Activated gamma-delta T cell treated with anti-CD3 and anti-CD28 coated beads, Interleukin-2, amount 50 U/mL, for 16 hours (primary cell): Measurements from ENCODE around the gene FDX1.

Experiments
- DNase-seq: peaks from one replicate; pipeline ENCODE4 v3.0.0-alpha.2; 2020; ENCODE audit warnings: low read depth

Gene FDX1

GRCh38 chr11:110468121-110468520, 38.4 kb downstream of the FDX1 start:
- no peak for DNase-seq

DNA sequence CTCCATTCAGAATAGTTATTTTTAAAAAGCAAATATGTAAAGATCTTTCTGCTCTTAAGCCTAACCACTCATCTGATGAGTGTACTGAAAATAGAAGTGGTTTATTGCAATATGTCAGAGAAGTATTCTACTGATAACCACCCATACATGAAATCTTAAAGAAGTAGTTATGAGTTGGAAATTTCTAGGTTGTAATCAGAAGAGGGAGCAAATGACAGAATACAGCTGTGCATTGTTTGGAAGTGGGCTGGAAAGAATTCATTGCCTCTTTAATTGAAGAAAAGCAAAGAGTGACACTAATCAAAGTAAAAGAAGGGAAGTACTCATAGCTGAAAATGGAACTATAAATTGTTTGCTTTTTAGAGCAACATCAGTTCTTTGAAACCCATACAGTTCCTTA, 39.4 kb downstream of the FDX1 start:
- no peak for DNase-seq

DNA sequence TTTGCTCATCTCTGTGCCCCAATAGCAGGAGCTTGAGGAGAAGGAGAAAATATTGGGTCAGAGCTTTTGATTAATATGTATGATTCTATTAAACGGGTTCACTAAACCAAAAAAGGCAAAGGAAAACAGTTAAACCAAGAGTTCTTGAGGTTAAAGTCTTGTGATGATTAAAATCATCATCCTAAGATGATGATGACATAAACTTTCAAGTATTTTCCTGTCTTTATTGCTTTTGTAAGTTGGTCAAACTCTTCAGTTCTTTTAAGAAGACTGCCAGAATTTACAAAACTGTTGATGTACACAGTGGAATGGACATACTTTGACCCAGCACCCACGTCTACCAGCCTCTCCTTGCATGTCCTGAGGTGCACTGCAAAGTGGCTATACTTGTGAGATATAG, 41.0 kb downstream of the FDX1 start:
- DNase-seq, result no peak

DNA sequence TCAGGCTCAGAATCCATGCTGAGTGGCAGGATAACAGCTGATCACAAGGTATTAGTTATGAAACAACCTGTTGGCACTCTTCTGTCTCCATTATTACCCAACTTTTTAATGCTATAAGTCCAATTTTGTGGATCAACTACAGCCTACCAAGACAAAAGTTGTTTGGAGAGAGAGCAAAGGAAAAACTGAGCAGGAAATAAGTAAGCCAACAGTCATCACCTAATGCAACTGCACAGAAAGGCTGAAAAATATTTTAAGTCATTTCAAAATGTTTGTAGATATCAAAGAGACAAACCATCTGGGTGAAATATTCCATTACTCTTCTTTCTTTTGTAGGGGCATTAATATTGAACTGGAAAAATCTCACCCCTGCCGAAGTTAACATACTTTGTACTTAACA, 41.6 kb downstream of the FDX1 start:
- DNase-seq, result no peak

GRCh38 chr11:110472858-110473257, 43.1 kb downstream of the FDX1 start:
- DNase-seq, result no peak

GRCh38 chr11:110473706-110474105, 44.0 kb downstream of the FDX1 start:
- DNase-seq, result no peak

DNA sequence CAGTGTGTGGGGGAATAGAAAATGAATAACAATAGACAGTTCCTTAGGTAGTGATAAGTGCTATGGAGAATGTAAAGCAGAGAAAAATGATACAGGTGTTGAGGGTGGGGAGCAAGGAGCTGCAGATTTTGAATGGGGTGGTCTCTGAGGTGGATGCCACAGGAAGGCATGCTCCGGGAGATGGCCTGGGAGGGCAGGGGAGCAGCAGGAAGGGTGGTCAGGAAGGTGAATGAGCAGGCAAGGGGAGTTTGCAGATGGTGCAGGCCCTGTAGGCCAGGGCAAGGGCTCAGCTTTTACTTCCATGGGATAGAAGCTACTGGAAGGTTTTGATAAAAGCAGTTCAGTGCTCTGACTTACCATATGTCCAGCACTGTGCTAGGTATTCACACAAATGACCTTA, 44.8 kb downstream of the FDX1 start:
- no peak for DNase-seq

DNA sequence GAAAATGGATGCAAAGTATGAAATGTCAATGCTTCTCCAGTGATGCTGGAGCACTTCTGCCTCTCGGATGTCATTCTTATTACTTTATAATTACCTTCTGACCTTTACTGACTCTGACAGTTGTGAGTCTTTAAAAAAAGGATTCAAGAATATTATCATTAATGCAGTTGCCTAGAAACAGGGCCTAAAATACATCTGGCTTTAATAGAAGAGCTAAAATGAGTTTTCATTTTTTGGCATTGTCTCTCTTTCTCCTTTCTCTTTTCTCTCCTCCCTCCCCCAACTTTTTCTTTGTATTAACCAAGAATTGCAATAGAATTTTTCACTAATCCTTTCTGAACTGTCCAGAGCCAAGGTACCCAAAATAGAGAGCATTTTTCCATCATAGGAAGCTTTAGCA, 45.9 kb downstream of the FDX1 start:
- DNase-seq, result no peak

DNA sequence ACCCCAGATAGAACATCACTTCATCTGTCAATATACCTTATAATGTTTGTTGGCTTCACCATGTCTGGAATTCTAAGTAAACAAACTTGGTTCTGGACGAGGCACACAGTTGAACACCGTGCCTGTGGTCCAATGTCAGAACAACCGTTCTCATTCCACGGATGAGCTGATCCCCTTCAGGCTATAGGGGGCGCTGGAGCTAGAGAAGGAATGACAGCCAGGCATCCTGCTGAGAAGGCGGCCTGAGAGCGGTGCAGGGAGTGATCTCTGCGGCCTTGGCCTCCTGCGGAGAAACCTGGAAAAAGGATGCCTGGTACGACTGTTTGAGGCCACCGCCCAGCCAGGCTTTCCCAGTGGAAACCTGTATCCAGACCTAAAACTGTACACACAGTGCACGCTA, 48.7 kb downstream of the FDX1 start:
- DNase-seq, result no peak

DNA sequence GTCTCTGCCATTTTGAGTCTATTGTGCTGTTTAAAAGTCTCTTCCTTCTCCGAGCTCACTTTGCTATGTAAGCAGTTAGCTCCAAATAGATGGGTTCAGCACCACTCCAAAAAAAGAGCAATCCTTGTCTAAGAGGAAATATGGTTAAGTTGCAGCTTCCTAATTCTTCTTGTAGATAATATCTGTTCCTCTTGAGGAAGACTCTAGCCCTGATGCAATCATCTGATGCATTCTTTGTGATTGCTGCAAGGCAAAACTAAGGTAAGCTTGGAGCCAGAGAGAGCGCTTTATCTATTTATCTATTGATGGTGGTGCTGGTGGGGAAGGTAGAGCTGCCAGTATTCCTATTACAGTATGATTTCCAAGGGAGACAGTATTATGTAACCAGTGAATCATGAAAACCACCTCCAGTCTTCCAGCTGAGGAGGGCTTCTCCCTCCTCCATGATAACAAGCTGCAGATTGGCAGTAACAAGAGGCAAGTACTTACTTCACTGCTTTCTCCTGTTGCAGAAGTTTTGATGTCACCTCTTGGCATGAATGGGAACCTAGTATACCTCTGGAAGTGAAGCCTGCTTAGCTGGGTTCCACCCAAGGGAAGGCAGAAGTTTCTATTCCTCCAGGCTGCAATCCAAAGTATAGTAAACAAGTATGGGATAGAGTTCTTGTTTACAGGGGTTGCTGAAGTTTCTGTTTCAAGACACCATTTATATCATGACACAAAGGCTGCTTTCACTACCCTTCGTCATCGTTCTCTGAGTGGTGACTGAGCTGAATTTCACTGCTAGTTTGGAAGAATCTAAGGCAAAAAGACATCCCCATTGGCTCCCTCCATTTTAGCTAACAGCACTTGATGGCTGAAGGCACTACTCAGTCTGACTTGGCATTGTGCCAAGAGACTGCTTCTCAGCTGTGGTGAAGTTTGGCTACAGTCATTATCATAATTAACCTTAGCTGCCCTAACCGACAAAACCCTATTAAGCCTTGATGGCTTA, 49.7 kb downstream of the FDX1 start:
- DNase-seq, result no peak

- DNase-seq, result no peak
Measured at GRCh38 chr11:110481523-110481922, 51.8 kb downstream of the FDX1 start.

DNA sequence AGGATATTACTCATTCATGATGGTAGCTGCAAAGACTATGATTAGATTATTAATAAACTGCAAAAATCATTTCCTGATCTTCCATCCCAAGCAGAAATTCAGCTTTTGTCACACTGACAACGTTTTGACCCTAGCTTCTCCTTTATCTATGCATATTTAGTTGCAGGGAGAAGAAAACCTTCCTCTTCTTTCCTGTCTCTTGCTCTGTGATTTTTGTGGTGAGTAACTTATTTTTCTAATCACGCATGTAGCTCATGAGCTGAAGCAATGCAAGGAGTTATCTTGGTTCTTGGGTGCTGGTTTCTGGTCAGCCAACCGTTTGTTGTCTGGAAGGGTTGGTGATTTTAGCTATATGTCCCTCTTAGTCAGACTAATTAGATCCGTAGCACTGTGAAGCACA, 56.4 kb downstream of the FDX1 start:
- DNase-seq, result no peak

DNA sequence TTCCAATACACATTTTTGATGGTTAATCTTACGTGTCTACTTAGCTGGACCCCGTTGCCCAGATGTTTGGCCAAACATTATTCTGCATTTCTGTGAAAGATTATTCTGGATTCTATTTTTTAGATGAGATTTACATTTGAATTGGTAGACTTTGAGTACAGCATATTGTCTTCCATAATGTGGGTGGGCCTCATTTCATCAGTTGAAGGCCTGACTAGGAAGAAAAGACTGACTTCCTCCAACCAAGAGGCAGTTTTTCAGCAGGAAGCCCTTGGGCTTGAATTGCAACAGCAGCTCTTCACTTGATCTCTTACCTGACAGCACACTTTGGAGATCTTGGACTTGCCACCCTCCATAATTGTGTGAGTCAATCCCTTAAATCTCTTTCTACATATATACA, 58.7 kb downstream of the FDX1 start:
- no peak for DNase-seq

- no peak for DNase-seq
Measured at GRCh38 chr11:110490886-110491285, 61.1 kb downstream of the FDX1 start.

DNA sequence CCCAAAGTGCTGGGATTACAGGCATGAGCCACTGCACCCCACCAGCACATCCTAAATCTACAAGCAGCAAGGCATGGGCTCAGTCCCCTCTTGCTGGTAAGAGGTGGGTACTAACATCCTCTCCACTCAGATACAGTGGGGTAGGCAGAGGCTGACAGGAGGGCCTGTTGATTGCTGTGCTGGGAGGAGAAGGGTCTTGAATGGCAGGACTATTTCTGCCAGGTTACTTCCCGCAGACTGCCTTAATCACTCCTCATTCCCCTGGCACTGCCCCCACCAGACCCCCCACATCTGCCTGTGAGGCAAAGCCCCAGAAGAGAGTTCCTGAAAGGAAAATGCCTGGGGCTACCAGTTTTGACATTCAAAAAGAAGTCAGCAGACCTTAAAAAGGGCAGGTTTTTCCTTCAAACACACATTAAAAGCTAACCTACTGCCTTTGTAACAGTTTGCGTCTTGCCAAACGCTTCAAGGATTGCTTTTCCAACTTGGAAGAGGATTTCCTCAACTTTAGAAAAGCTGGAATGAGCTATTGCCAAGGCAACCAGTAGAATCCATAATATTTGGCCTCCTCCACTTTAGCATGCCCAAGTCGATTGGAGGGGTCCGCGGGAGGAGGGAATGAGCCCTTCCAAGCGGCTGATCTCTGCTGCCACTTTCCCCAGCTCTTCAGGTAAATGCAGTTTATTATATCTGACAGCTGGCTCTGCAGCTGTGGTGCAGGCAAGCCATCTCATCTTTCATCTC, 62.0 kb downstream of the FDX1 start:
- DNase-seq, result no peak

DNA sequence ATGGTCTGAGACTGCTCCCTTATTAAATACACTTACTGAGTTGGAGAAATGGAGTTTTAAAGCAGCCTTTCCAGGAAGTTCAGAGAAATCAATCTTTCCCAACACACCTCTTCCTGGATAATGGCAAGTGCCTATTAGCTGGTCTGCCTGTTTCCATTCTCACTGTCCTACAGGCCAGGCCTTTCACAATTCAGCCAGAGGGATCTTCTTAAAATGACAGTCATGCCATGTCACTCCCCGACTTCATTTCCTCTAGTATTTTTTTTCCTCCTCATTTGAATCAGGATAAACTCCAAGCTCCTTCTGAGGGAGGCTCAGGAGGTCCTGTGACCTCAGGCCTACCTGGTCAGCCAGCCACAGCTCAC, 62.6 kb downstream of the FDX1 start:
- no peak for DNase-seq

- DNase-seq, result no peak
Measured at GRCh38 chr11:110493346-110493745, 63.6 kb downstream of the FDX1 start.

- DNase-seq, result no peak
Measured at GRCh38 chr11:110497231-110497978, 67.7 kb downstream of the FDX1 start.

GRCh38 chr11:110501428-110501827, 71.7 kb downstream of the FDX1 start:
- no peak for DNase-seq

DNA sequence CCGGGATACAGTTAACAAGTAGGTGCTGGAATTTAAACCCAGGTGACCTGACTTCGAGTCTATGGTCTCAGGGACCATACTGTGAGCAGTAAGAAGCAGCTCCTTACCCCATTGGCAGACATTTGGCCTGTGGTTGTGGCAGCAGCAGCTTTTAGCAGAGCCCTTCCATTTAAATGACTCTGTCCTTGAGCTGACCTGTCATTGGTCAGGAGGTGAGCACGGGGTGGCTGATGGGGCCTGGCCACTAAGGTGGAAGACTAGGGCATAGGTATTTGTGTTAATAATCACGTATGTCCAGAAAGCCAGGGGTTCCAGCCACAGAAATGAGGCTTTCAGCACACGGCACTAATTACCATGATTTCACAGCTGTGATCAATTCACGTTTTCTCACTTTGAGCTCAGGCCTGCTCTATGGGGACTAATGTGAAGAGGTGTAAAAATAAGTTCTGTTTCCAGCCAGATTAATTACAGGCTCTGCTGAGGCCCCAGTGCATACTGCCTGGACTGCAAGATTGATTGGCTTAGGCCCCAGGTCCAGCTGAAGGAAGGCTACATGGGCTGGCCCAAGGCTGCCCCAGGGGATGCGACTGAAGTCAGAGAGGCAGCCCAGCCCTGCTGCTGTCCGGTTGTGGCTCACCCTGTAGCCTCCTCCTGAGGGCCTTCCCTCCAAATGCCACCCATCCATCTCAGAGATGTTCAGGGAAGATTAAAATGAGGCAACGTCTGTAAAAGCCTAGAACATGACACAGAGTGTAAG, 76.0 kb downstream of the FDX1 start:
- DNase-seq, result no peak

- no peak for DNase-seq
Measured at GRCh38 chr11:110507328-110507727, 77.6 kb downstream of the FDX1 start.

GRCh38 chr11:110508786-110509185, 79.0 kb downstream of the FDX1 start:
- DNase-seq, result no peak
